CD4-positive, alpha-beta T cell treated with Interleukin-21 for 1 hour (primary cell): ENCODE data around the gene HDHD2.
"Not testable (repeated sequence)": the region's sequence is repeated elsewhere in the genome, so short reads cannot be mapped to it uniquely, and the experiment has no call there.

ENCODE experiments used
- DNase-seq: peaks from one replicate; pipeline ENCODE4 v3.0.0-alpha.2; 2020

HDHD2 gene, protein sequence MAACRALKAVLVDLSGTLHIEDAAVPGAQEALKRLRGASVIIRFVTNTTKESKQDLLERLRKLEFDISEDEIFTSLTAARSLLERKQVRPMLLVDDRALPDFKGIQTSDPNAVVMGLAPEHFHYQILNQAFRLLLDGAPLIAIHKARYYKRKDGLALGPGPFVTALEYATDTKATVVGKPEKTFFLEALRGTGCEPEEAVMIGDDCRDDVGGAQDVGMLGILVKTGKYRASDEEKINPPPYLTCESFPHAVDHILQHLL

GRCh38 chr18:47150029-47150823, at the start of gene HDHD2:
Gene HDHD2, minus strand, starts transcription at chr18:47150500. Its CDS starts 14,061 bp downstream, at chr18:47136439.
- DNase-seq: peak; percentile 76

DNA sequence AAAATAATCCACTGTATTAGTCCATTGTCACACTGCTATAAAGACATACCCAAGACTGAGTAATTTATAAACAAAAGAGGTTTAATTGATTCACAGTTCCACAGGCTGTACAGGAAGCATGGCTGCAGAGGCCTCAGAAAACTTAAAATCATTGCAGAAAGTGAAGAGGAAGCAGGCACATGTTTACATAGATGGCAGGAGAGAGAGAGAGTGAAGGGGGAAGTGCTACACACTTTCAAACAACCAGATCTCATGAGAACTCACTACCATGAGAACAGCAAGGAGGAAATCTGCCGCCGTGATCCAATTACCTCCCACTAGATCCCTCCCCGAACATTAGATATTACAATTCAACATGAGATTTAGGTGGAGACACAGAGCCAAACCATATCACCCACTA, 45.7 kb upstream of the HDHD2 start:
- DNase-seq: not testable (repeated sequence)

- no peak for DNase-seq
Measured at GRCh38 chr18:47191961-47192360, 41.7 kb upstream of the HDHD2 start.

DNA sequence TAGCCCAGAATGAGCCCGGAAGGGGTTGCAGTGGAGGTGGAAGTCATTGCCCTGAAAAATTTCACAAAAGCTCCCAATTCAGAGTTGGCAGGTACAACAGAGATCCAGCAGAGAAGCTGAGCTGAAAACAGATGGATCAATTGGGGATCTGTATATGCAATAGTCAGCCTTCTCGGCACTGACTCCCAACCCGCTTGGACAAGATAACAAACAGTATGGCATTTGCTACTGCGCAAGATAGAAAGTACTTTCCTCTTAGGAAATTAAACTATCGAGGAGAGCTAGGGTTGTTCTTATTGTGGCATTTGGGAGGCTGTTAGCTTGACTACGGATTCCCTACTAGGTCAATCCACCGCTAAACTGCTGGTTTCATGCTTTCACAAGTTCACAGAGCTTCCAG, 37.4 kb upstream of the HDHD2 start:
- no peak for DNase-seq

GRCh38 chr18:47184419-47185050, 34.2 kb upstream of the HDHD2 start:
- peak; percentile 23 for DNase-seq

- DNase-seq: not testable (repeated sequence)
Measured at GRCh38 chr18:47182156-47182555, 31.9 kb upstream of the HDHD2 start.

- DNase-seq: no peak
Measured at GRCh38 chr18:47180765-47181164, 30.5 kb upstream of the HDHD2 start.

- no peak for DNase-seq
Measured at GRCh38 chr18:47179520-47179919, 29.2 kb upstream of the HDHD2 start.

- DNase-seq: peak; percentile 92
Measured at GRCh38 chr18:47175898-47176575, 25.7 kb upstream of the HDHD2 start, which contains the start of gene IER3IP1. Gene IER3IP1, minus strand, starts transcription at chr18:47176364. Its CDS starts 87 bp downstream, at chr18:47176277.

DNA sequence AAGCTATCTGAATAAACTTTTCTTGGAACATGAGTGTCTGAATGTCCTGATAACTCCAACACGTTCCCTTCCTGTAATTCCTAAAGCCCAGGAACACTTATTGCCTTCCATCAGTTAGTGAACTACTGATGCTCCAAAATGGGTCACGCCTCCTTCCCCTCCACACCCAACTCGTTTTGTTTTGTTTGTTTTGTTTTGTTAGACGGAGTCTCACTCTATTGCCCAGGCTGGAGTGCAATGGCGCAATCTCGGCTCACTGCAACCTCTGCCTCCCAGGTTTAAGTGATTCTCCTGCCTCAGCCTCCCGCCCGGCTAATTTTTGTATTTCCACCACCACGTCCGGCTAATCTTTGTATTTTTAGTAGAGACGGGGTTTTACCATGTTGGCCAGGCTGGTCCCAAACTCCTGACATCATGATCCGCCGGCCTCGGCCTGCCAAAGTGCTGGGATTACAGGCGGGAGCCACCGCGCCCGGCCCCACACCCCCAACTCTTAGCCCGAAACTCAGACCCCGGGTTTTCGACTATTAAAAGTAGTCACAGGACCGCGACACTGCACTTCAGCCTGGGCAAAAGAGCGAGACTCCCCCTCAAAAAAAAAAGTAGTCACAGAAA, 25.1 kb upstream of the HDHD2 start:
- no peak for DNase-seq

GRCh38 chr18:47174545-47175116, 24.3 kb upstream of the HDHD2 start:
- no peak for DNase-seq

GRCh38 chr18:47172476-47172875, 22.2 kb upstream of the HDHD2 start:
- DNase-seq: no peak

DNA sequence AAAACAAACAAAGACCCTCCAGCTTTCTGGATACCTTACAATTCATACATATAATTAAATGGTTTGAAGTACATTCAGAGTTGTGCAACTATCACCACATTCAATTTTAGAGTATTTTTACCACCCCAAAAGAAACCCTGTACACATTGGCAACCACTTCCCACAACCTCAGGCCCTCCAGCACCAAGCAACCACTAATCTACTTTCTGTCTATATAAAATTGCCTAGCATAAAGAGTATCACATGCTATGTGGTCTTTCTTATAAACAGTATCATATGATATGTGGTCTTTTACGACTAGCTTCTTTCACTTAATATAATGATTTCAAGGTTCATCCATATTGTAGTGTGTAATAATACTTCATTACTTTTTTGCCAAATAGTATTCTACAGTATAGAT, 18.6 kb upstream of the HDHD2 start:
- DNase-seq: no peak

DNA sequence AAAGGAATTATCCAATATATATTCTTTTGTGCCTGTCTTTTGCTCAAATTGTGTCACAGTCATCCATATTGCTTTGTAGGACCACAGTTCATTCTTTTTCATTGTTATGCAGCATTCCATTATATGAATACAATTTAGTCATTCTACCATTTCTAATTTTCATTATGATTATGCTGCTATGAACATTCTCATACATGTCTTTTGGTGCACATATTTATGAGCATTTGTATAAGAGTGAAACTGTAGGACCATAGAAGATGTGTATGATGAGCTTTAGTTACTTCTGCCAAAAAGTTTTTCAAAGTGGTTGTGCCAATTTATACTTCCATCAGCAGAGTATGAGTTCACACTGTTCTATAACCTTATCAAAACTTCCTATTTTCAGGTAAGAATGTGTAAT, 18.2 kb upstream of the HDHD2 start:
- DNase-seq: no peak

- DNase-seq: no peak
Measured at GRCh38 chr18:47166294-47166693, 16.0 kb upstream of the HDHD2 start.

DNA sequence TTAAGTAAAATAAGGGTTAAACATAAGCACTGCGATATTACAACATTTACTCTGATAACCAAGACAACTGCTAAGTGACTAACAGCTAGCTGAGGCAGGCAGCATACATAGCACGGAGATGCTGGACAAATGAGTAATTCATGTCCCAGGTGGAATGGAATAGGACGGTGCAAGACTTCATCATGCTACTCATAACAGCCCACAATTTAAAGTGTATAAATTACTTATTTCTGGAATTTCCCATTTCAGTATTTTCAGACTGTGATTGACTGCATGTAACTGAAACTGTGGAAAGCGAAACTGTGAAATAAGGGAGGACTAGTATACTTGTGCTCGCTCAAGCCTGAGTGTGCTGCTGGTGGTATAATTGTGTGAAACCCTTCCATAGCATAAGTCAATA, 12.9 kb upstream of the HDHD2 start:
- no peak for DNase-seq

DNA sequence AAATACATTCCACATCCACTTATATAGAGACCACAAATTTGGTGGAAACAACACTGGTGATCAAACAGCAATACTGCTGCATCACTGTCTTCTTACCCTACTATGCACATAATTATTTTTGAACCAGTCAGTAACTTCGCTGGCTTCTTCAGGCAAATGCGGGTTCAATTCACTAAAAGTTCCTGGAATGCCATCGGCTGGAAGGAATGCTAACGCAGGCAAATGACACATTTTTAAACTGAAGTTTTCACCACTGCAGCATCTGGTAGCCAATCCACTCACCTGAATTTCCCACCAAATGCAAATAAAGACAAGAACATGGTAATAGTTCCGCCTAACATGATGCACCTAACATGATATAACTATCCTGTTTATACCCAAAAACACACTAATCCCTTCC, 10.0 kb upstream of the HDHD2 start:
- no peak for DNase-seq

- DNase-seq: not testable (repeated sequence)
Measured at GRCh38 chr18:47158404-47158803, 8.1 kb upstream of the HDHD2 start.

DNA sequence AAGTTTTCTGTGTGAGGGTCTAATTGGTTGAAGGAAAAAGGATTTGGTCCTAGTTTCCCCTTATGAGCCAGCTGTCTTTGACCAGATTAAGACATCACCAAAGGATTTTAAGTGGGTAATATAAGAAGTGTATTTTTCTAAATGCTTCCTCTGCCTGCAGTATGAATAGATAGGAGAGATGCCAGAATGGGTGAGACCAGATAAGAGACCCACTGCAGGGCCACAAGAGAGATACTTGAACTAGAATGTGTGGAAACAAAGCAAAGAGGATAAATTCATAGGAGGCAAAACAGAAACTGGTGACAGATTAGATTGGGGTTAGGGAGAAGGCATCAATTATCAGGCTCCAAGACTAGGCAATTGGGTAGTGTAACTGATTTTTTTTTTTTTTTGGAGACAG, 1.1 kb upstream of the HDHD2 start:
- DNase-seq: no peak

DNA sequence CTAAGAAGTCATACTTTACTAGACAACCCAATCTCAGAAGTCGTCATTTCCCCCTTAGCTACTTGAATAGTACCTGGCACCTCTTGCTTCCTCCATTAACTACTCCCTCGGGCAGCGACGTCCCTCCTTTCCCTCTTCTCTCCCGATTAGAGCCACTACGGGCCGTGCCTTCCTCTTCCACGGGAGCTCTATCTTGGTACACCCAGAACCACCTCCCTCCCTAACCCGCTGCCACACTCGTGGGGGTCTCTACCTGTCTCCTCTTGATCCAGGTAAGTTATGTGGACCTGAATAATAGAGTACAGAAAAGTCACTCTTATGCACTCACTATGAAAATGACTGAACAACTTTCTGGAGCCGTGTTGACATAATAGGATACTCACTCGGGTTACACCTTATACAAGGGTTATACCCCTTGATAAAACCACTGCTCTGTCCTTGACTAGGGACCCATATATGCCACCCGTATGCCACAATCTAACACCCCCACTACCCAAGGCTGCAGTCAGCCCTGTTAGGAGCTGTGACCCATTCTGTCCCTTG, 595 bp upstream of the HDHD2 start:
- no peak for DNase-seq

GRCh38 chr18:47149457-47150028, 757 bp downstream of the HDHD2 start:
- DNase-seq: no peak

DNA sequence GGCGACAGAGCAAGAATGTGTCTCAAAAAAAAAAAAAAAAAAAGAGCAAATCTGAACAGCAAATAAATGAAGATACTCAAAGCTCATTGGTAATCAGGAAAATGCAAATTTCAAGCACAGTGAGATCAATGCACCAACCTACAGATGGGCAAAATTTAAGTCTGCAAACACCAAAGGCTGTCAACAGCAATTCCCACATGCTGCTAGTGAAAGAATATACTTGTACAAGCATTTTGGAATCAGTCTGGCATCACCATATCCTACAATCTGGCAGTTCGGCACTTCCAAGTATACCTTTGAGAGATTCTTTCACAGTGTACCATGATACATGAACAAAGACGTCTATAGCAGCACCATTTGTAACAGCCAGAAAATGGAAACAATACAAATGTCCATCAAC, 4.1 kb downstream of the HDHD2 start:
- no peak for DNase-seq
